ENCODE measurements around the gene POLR2B. TPM values are rescaled to one million over a fixed set of nuclear protein-coding genes. Genes with fewer than 3 reads are reported as not detected.
"Not testable (repeated sequence)": the region's sequence is repeated elsewhere in the genome, so short reads cannot be mapped to it uniquely, and the experiment has no call there.

The POLR2B gene
- total RNA-seq, 1 experiment from 2014 or later: 77.1 TPM

GRCh38 chr4:57053508-57053907 lies 74.8 kb downstream of the POLR2B start:
- no TSS peak for BruUV-seq (replicated peaks)
- Histone ChIP-seq H3K27me3 (ENCODE audit: insufficient read depth, low read depth) (no peaks in the 10 kb centered on the region), H3K4me2 (no peak overlapping the region), H3K36me3 (ENCODE audit: low read depth) (no peaks in the 10 kb centered on the region), H3K79me2 (ENCODE audit: low read depth) (no peaks in the 10 kb centered on the region), H4K20me1 (ENCODE audit: insufficient read depth) (no peaks in the 10 kb centered on the region), H3K9me2 (ENCODE audit: insufficient read depth) (no peaks in the 10 kb centered on the region; the same call in 1 of the 2 replicates), H2AFZ (no peak overlapping the region), H3K4me3 (no peak overlapping the region), H3K27ac (no peak overlapping the region), H3K9me3 (ENCODE audit: insufficient read depth, low read depth) (no peaks in the 10 kb centered on the region), H3F3A (ENCODE audit: insufficient read depth, low read depth) (no peaks in the 10 kb centered on the region), H3K4me1 (replicated peaks; ENCODE audit: insufficient read depth) (peaks cover 4% of the 10 kb centered on the region; the same call in 1 of the 2 replicates)
- CTCF ChIA-PET: no interaction called here
- POLR2A ChIA-PET (ENCODE audit: unreplicated experiment): no interaction called here
- DNase-seq: no peak
- intact Hi-C loops (cut with micrococcal nuclease; ENCODE audit: unreplicated experiment): no loop called here
- TF ChIP-seq, protein P1, sequence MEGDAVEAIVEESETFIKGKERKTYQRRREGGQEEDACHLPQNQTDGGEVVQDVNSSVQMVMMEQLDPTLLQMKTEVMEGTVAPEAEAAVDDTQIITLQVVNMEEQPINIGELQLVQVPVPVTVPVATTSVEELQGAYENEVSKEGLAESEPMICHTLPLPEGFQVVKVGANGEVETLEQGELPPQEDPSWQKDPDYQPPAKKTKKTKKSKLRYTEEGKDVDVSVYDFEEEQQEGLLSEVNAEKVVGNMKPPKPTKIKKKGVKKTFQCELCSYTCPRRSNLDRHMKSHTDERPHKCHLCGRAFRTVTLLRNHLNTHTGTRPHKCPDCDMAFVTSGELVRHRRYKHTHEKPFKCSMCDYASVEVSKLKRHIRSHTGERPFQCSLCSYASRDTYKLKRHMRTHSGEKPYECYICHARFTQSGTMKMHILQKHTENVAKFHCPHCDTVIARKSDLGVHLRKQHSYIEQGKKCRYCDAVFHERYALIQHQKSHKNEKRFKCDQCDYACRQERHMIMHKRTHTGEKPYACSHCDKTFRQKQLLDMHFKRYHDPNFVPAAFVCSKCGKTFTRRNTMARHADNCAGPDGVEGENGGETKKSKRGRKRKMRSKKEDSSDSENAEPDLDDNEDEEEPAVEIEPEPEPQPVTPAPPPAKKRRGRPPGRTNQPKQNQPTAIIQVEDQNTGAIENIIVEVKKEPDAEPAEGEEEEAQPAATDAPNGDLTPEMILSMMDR (conservative IDR thresholded peaks at IDR 0.05): no peak
- TF ChIP-seq EZH2 (IDR thresholded peaks at IDR 0.05; ENCODE audit: low read depth): no peak

DNA sequence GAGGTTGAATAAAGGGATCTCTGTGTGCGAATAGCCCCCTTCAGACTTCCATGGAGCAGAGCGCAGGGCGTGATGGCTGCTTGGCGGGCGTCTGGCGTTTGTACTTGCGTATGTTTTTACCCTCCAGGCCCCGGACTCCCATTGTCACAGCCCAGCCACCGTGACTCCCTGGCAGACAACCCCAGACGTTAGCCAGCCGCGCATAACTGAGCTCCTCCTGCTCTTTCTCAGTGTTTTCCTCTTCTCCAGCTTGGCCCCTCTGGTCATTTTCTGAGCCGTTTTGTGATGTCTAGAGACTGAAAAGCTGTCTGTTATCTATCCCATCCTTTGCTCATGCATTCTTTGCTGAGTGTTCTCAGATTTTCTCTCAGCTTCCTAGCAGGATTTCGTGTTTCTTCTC lies 77.2 kb downstream of the POLR2B start:
- TF ChIP-seq EZH2 (IDR thresholded peaks at IDR 0.05; ENCODE audit: low read depth): no peak
- TF ChIP-seq, protein P1 (conservative IDR thresholded peaks at IDR 0.05): no peak
- no peak for DNase-seq
- Histone ChIP-seq H3K4me2 (no peak overlapping the region), H3K9me3 (ENCODE audit: insufficient read depth, low read depth) (no peaks in the 10 kb centered on the region), H3K4me3 (no peak overlapping the region), H3K27ac (no peak overlapping the region), H3K79me2 (ENCODE audit: low read depth) (no peaks in the 10 kb centered on the region), H3K9me2 (ENCODE audit: insufficient read depth) (no peaks in the 10 kb centered on the region), H4K20me1 (ENCODE audit: insufficient read depth) (no peaks in the 10 kb centered on the region), H2AFZ (no peak overlapping the region), H3K27me3 (ENCODE audit: insufficient read depth, low read depth) (no peaks in the 10 kb centered on the region), H3K4me1 (replicated peaks; ENCODE audit: insufficient read depth) (no peaks in the 10 kb centered on the region), H3F3A (ENCODE audit: insufficient read depth, low read depth) (no peaks in the 10 kb centered on the region), H3K36me3 (ENCODE audit: low read depth) (no peaks in the 10 kb centered on the region)
- intact Hi-C loops (cut with micrococcal nuclease; ENCODE audit: unreplicated experiment): no loop called here
- ChIA-PET POLR2A (ENCODE audit: unreplicated experiment) (no interaction called here), CTCF (no interaction called here)
- BruUV-seq (replicated peaks): no TSS peak

- Histone ChIP-seq H3K4me1 (replicated peaks; ENCODE audit: insufficient read depth) (peaks cover 10% of the 10 kb centered on the region; the same call in 1 of the 2 replicates), H3K36me3 (ENCODE audit: low read depth) (no peaks in the 10 kb centered on the region), H3K79me2 (ENCODE audit: low read depth) (no peaks in the 10 kb centered on the region), H3F3A (ENCODE audit: insufficient read depth, low read depth) (no peaks in the 10 kb centered on the region), H4K20me1 (ENCODE audit: insufficient read depth) (no peaks in the 10 kb centered on the region), H3K9me3 (ENCODE audit: insufficient read depth, low read depth) (no peaks in the 10 kb centered on the region), H3K9me2 (ENCODE audit: insufficient read depth) (no peaks in the 10 kb centered on the region), H3K27ac (no peak overlapping the region), H2AFZ (no peak overlapping the region), H3K4me3 (no peak overlapping the region), H3K27me3 (ENCODE audit: insufficient read depth, low read depth) (no peaks in the 10 kb centered on the region), H3K4me2 (no peak overlapping the region)
- intact Hi-C loops (cut with micrococcal nuclease; ENCODE audit: unreplicated experiment): no loop called here
- ChIA-PET POLR2A (ENCODE audit: unreplicated experiment) (no interaction called here), CTCF (interaction anchor here (0.5 to 0.7 kb wide), 3 partner anchors 70 to 1938 kb away, joined by 3 to 5 read pairs (median 4); no protein-coding TSS in a partner anchor)
- BruUV-seq (replicated peaks): no TSS peak
- TF ChIP-seq EZH2 (IDR thresholded peaks at IDR 0.05; ENCODE audit: low read depth): no peak
- TF ChIP-seq, protein P1 (conservative IDR thresholded peaks at IDR 0.05): no peak
- DNase-seq: no peak
Observed at GRCh38 chr4:57059890-57060716, 81.4 kb downstream of the POLR2B start.

- intact Hi-C loops (cut with micrococcal nuclease; ENCODE audit: unreplicated experiment); DNase-seq; H3K4me2 ChIP-seq; H2AFZ ChIP-seq; H4K20me1 ChIP-seq (ENCODE audit: insufficient read depth); H3K27ac ChIP-seq; H3K79me2 ChIP-seq (ENCODE audit: low read depth); POLR2A ChIA-PET (ENCODE audit: unreplicated experiment); H3K9me2 ChIP-seq (ENCODE audit: insufficient read depth); H3K36me3 ChIP-seq (ENCODE audit: low read depth); H3F3A ChIP-seq (ENCODE audit: insufficient read depth, low read depth); BruUV-seq (replicated peaks); H3K9me3 ChIP-seq (ENCODE audit: insufficient read depth, low read depth); H3K27me3 ChIP-seq (ENCODE audit: insufficient read depth, low read depth); H3K4me3 ChIP-seq: not testable (repeated sequence)
- H3K4me1 ChIP-seq (replicated peaks; ENCODE audit: insufficient read depth): peaks cover 10% of the 10 kb centered on the region; the same call in 1 of the 2 replicates
- CTCF ChIA-PET: interaction anchor here (0.7 kb wide), 2 partner anchors 70 to 75 kb away, joined by 4 to 5 read pairs; no protein-coding TSS in a partner anchor
Observed at GRCh38 chr4:57060717-57061067, 82.0 kb downstream of the POLR2B start.

Measured in PC-9 (cell line).